Stimulated activated CD4-positive, alpha-beta T cell treated with anti-CD3 and anti-CD28 coated beads, Interleukin-1b, Interleukin-23, amount 100 ng/mL, for 24 hours (primary cell): ENCODE measurements around the gene TWNK.

Experiments
- DNase-seq, 4 experiments: peaks; one replicate each; pipeline ENCODE4 v3.0.0-alpha.2; 2020; ENCODE audit warnings: low read depth in 4 of 4, low spot score in 1 of 4

The TWNK gene

DNA sequence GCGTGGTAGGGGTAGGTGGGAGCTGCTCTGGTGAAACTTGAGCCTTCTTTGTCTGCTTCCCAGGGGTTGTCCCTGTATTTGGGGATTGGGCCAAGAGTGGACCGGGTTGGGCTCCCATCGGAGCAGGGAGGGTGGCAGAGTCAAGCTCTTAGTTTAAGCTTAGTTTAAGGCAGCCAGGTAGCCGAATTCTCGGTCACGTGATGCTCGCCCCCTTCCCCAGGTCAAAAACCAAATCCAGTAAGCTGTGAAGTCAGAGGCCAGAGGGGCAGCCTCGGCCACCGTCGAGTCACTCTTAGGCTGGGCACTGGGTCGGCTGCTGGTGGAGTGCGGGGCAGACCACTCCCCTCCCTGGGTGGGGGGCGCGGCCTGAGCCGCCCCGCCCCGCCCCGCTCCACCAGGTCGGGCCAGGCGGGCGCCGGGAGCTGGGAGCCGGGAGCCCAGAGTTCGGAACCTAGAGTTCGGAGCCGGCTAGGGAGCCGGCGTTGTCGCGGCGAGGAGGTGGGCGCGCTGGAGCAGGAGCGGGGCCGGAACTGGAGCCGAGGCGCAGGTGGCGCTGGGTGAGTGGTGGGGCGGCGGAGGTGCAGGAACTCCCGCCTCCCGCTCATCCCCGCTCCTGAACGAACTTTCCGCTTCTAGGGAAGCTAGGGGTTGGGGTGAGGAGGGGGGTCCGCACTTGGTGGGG, 9.5 kb downstream of the TWNK start:
- no peak for DNase-seq

DNA sequence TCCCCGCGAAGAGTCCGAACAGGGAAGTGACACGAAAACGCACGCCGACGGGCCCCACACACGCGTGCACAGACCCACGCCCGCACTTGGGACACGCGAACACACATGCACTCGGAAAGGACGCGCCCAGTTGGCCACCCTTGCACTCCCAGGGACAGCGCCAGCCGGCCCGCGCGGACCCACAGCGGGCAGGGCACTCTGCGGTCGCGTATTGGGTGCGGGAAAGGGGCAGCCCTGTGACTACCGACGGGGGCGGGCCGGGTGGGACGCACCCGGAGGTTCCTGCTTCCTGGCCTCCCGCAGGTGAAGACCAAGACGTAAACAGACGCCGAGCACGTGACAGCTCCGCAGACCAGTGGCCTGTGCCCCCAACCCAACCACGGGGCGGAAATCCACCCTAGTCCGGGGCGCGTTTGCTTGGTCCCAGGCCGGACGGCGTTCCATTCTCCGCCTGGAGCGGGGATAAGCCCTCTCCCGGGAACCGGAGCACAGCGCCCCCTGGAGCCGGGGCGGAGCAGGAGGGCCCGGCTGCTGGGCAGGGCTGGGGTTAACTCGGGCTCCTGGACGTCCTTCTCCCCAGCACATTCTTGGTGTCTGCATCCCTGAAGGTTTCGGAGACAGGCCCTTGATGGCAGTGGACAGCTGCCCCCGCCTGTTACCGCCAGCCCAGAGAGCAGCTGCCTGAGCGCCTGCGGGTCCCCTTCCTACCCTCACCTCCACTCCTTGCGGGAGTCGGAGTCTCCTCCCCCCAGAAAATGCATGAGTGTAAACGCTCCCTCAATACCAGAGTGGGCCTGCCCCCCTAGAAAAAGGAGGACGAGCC, 10.2 kb downstream of the TWNK start:
- DNase-seq = peak in 3 of 4 experiments; percentile 45 to 52 (median 51)

DNA sequence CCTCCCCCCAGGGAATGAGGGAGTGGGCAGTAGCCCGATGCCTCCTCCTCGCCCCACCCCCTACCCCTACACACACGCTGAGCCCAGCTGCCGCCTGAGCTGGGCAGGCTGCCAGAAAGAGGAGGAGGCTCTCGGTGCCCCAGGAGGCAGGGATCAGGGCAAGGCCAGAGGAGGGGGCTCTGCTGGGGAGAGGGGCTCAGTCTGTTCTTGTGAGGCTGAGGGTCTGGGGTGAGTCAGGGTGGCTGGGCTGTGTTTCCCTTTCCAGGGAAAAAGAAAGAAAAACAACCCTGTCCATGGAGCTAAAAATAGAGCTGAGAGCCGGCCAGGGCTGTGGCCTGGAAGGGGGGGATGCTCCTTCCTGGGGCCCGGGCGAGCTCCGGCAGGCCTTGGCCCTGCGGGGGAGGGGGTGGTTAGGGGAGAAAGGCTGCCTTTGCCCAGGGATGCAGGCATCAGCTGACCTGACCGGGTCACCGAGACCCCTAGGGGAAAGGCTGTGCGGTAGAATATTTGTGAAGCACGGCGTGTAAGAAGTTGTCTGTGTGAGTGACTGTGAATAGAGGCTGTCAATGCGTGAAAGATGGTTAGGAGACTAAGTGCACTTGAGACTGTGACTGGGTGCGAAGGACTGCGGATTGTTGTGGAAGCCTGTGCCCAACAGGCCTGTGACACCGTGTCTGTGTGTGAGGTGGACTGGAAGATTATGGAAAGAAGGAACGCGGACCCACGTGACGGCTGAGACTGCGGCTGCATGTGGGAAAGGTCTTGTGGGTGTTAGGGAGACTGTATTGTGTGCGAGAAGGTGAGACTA, 11.0 kb downstream of the TWNK start:
- peak in 3 of 4 experiments; percentile 43 to 59 (median 43) for DNase-seq

DNA sequence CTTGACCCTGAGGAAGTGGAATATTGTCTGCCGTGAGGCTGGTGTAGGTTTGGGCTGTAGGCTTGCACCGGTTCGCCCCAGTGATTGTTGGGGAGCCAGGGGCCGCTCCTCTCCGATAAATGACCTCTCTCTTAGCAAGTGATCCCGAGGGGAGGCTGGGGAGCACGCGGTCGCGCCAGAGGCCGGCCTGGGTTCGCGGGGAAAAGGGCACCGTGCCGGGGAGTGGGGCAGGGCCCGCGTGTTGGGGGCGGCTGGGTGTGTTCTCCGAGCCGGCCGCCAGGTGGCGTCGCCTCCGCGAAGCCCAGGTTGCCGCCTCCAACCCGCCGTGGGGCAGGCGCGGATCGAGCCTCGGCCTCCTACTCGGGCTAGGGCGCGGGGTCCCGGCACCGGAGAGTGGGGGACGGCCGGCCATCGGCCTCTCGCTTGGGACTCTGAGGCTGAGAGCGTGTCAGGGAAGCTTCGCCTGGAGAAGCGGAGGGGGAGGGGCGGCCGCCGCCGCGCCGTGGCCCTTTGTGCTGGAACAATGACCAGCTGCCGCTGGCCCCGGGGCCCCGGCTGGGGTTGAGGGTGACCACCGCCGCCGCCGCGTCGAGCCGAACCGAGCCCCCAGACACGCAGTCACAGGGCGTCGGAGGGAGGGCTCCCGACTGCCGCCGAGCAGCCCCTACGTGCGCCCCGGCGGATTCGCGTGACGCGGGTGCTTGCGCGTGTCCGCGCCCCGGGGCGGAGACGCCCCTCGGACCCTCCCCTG, 11.8 kb downstream of the TWNK start:
- DNase-seq = peak; percentile 59 to 68 (median 66)

DNA sequence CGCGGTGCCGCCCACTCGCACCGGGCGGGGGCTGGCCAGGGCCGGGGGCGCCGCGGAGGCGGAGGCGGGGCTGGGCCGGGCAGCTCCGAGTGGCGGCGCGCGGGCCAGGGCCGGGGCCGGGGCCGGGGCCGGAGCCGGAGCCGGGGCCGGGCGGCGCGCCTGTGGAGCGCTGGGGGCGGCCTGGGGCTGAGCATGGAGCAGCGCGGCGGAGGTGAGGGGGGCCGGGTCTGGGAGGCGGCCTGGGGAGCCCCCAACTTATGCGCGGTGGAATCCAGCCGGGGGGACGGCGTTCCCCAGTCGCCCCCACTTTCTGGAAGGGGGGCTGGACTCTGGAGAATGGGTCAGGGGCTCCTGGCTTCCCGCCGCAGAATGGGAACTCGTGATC, 12.4 kb downstream of the TWNK start, which contains the start of gene LZTS2:
LZTS2 (plus strand) TSS at position 67 of the 385 bp plus-strand sequence. CDS start 2,731 bp downstream, outside the sequence.
- no peak for DNase-seq

DNA sequence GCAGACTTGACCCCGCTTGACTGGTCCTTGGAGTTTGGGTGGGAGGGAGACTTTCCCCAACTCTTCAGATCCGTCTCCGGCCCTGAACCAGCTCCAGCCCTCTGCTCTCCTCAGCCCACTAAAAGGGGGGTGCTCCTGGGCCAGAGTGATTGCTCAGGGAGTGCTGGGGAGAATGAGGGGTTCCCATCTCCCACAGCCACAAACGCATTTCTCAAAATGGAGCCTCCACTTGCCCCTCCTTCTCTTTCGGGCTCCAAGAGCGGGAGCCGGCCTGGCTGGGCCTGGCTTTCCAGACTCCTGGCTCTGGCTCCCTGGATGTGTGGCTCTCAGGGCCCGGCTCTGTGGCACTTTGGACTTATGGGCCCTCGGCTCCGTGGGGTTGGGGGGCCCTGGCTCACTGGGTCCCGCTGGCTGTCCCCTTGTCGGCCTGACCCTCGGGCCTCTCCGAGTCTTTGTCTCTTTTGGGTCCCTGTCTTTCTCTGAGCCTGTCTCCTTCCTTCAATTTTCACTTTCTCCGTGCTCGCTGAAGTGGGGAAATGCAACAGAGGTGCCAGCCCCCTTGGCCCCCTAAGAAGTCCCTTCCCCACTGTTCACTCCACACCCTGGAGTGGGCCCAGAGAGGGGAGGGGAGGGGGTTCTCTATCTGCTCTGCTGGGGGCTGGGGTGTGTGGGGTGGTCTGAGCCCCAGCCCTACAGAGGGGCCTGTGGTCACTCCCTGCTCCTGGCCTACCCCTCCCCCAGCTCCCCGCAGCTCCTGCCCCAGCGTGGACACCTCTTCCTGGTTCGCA, 13.0 kb downstream of the TWNK start:
- DNase-seq = no peak

DNA sequence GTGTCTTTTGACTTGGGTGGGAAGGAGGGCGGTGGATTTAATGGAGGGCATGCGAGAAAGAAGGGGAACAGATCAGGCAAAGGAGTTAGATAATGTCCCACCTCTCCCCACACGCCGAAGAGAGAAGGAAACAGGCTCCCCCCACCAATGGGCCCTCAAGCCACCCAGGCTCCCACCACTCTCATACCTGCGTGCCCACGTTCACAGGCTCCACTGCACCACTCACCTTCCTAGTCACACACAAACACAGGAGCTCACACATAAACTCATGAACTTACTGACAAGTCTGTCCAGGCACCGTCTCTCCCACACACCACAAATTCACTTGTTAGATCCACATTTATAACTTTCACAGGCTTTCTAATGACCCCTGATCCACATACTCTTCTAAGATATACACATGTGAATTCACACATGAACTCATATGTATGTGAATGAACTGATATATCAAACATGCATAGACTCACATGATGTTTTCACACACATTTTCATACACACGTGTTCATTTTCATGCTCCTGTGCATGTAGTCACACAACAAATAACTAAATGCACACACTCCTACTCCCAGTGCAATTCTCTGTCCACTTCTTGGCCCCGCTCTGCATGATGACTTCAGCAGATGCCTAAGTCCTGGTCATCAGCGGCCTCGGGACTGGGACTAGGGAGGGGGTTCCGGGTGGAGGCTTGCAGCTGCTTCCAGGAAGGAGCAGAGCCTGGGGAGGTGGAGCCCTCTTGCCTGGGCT, 13.7 kb downstream of the TWNK start:
- no peak for DNase-seq

DNA sequence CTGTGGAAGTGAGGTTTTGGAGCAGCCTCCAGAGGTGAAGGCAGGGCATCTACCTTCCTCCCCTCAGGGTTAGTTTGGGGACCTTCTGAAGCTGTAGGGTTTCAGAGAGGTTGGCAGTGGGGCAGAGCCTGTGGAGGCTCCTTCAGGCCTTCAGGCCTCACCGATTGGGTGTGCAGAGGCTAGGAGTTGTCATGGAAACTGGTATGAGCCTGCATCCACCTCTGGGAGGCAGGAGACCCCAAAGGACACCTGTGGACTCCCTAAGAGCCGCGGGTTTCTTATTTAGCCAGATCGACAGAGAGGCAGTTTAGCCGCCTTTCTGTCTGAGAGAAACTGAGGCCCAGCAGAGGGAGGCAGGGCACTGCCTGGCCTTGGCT, 14.3 kb downstream of the TWNK start:
- DNase-seq = no peak

DNA sequence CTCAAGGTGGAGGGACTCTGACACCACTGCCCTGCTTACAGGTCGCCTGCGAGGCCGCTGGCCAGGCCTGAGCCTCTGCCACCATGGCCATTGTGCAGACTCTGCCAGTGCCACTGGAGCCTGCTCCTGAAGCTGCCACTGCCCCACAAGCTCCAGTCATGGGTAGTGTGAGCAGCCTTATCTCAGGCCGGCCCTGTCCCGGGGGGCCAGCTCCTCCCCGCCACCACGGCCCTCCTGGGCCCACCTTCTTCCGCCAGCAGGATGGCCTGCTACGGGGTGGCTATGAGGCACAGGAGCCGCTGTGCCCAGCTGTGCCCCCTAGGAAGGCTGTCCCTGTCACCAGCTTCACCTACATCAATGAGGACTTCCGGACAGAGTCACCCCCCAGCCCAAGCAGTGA, 15.1 kb downstream of the TWNK start:
- no peak for DNase-seq

DNA sequence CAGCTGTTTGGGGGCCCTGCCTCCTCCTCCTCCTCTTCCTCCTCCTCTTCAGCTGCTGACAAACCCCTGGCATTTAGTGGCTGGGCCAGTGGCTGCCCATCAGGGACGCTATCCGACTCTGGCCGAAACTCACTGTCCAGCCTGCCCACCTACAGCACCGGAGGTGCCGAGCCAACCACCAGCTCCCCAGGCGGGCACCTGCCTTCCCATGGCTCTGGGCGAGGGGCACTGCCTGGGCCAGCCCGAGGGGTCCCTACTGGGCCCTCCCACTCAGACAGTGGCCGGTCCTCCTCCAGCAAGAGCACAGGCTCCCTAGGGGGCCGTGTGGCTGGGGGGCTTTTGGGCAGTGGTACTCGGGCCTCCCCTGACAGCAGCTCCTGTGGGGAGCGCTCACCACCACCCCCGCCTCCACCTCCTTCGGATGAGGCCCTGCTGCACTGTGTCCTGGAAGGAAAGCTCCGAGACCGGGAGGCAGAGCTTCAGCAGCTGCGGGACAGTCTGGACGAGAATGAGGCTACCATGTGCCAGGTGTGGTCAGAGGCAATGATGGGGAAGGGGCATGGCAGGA, 16.4 kb downstream of the TWNK start:
- no peak for DNase-seq

DNA sequence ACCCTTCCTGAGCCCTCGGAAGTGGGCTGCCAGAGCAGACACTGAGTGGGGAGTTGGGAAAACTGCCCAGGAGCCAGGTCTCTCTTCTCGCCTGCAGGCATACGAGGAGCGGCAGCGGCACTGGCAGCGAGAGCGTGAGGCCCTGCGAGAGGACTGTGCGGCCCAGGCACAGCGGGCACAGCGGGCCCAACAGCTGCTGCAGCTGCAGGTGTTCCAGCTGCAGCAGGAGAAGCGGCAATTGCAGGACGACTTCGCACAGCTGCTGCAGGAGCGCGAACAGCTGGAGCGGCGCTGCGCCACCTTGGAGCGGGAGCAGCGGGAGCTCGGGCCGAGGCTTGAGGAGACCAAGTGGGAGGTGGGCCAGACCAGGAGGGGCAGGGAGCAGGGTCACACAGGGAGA, 18.0 kb downstream of the TWNK start:
- no peak for DNase-seq

DNA sequence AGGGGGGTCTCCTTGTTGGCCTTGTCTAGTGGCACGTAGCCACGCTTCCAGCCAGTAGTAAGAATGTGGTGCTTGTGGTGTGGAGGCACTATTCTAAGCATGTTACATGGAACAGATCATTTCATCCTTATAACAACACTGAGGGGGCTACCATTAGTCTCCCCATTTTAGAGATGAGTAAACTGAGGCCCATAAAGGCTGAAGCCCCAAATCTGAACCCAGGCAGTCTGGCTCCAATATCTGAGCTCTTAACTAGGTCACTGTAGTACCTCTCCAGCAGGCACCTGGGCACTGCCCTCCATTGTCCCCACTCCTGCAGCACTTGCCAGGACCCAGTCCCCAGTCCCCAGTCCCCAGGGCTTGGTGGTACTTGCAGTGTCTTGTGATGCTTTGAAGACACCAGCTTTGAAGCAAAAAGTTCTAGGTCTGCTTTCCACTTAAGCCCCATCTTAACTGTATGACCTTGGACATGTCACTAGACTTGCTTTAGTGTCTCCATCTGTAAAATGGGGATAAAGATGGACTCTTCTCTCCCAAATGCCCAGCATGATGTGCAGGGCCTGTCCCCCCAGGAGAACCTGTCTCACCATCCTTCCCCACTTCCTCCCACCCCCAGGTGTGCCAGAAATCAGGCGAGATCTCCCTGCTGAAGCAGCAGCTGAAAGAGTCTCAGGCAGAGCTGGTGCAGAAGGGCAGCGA, 18.7 kb downstream of the TWNK start:
- DNase-seq = no peak

DNA sequence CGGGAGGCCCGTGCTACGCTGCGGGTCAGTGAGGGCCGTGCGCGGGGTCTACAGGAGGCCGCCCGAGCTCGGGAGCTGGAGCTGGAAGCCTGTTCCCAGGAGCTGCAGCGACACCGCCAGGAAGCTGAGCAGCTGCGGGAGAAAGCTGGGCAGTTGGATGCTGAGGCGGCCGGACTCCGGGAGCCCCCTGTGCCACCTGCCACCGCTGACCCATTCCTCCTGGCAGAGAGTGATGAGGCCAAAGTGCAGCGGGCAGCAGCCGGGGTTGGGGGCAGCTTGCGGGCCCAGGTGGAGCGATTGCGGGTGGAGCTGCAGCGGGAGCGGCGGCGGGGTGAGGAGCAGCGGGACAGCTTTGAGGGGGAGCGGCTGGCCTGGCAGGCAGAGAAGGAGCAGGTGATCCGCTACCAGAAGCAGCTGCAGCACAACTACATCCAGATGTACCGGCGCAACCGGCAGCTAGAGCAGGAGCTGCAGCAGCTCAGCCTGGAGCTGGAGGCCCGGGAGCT, 19.3 kb downstream of the TWNK start:
- no peak for DNase-seq

DNA sequence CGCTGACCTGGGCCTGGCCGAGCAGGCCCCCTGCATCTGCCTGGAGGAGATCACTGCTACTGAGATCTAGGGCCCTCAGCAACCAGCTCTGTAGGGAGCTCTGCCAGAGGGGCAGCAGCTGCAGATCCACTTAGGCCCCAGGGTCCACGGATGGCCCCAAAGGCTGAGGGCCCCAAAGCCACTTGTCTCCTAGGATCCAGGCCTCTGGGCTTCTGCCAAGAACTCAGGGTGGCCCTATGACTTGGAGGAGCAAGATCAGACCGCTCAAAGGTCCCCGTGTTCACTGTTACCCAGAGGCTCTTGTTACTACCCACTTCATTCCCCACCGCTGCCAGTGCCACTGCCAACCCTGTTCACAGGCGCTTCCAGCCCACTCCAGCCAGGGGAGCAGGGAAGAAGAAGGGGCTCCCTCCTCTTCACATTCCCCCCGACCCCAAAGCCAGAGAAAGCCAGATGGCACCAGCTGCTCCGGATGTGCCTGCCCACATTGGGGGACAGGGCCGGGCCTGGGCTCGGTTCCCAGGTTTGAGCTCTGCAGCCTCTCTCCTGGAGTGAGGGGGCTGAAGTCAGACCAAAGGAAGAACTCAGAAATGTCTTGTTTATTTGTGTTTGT, 19.9 kb downstream of the TWNK start:
- no peak for DNase-seq

DNA sequence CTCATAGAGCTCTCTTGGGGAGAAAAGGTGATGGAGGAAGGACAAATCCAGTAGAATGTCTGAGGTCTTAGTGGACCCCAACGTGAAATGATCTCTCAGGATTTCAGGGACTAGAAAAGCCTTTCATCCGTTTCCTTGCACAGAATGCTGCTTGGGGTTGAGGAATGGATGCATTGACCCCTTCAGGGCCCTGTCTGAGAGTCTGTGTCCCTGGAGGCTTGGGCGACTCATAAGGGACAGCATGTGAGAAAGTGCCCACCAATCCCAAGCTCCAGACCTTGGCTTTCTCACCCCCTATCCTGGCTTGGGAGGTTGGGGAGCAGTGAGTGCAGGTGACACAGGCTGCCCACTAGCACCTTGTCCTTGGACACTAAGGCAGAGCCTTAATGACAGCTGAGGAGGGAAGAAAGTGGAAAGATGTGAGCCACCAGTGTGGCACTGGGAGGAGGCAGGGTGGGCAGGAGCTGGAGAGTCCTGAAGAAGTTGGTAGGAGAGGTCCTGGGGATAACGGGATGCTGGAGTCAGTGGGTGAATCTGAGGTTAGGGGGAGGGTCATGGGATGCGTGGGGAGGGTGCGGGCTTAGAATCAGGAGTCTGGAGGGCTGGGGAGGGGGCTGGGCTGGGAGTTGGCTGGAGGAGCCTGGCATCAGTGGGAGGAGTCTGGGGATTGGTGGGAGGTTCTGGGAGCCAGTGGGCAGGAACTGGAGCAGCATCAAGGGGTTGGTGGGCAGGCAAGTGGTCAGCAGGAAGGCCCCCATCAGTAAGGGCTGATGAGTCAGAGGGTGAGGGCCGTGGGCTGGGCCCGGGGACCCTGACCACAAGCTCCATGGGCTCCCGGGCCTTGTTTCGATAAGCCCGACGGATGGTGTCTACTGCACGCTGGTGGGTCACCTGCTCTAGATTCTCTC, 20.8 kb downstream of the TWNK start:
- DNase-seq = no peak

DNA sequence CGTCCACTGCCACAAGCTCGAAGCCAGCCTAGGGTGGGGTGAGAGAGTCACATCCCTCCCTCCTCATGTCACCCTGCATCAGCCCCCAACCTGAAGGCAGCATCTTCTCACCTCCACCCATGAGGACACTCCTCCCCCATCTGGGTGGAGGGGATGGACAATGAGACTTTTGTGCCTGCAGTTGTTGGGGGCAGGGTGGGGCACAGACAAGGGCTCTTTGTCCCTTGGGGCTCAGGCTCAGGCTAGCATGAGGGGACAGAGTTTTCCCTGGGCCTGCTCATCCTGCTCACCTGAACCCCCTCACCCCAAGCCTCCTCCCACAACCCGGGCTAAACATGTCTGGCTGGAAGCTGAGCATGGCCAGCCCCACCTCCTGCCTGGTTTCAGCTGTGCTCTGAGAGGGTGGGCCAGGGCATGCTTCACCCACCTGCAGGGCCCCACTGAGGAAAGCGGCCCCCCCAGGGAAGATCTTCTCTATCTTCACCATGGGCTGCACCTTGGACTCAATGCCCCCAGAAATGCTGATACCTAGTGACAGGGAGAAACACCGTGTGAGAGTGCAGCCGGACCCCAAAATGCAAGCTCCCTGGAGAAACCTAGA, 21.6 kb downstream of the TWNK start:
- no peak for DNase-seq

DNA sequence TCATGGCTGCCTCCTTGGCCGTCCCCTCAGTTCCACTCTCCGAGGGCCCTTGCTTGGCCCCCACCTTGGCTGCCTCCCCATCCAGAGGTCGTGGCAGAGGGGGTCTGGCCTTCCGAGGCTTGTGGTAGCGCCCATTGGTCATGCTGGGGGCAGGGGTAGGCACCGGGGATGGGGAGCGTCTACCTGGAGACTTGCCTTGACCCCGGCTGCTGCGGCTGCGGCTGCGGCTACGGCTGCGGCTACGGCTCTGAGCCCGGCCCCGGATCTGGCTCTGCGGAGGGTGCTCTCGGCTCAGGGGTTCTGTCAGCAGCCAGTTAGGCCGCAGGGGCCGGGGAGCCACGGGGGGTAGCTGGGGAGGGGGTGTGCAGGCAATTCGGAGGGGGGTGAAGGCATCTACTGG, 23.0 kb downstream of the TWNK start:
- no peak for DNase-seq
